ENCODE measurements around the gene PARP3. TPM values are rescaled to one million over a fixed set of nuclear protein-coding genes. Genes with fewer than 3 reads are reported as not detected.

The PARP3 gene
- total RNA-seq, result 12.3 and 15.5 TPM in 2 replicates

GRCh38 chr3:51941798-51942602 lies at the start of gene PARP3, which contains the start of gene RRP9:
PARP3 (plus strand) TSS chr3:51942363; CDS start chr3:51943356, 993 bp downstream.
RRP9 (minus strand) TSS chr3:51941904; CDS start chr3:51941867, 37 bp downstream.

GRCh38 chr3:51955175-51955892 lies 13.2 kb downstream of the PARP3 start, which contains the start of gene GPR62:
GPR62 (plus strand) TSS chr3:51955381; CDS start chr3:51955653, 272 bp downstream.

DNA sequence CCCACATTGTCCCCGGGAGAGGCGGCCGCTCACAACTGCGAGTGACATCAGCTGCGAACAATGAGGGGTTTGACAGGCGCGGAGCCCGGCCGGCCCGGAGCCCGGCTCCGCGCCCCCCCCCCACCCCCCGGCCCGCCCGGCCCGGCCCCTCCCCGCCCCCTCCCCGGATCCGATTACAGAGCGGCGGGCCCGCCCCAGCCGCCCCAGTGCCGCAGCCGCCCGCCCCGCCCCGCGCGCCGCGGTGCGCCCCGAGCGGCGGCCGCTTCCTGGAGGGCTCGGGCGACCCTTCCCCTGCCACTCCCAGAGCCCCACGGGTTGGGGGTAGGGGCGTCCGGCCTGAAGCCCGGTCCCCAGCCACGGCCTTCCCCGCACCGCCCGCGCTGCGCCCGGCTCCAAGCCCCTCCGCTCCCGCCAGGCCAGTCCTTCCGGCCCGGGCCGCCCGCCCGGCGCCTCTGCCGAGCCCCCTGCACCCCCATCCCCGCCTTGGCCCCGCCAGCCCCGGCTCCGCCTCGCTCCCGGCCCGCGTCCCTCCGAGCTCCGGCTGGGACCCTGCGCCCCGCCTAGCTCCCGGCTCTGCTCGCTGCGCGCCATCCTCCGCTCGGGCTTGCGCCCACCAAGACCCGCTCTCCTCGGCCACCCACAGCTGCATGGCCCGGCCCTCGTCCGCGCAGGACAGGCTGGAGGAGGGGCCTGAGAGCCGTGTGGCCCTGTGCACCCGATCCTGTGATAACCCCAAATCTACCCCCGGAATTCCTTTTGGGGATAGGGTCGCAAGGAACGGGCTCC lies 25.4 kb downstream of the PARP3 start, which contains the start of gene PCBP4:
TSS of gene PCBP4 (minus strand) at position 71 of the 786 bp plus-strand sequence. CDS start 6,214 bp downstream, outside the sequence.

GRCh38 chr3:51974963-51975851 lies 33.0 kb downstream of the PARP3 start, which contains the start of gene ABHD14A:
ABHD14A (plus strand) TSS chr3:51975064; CDS start chr3:51975136, 72 bp downstream.

GRCh38 chr3:51982838-51983577 lies 40.8 kb downstream of the PARP3 start, which contains the start of gene ACY1:
ACY1 (plus strand) TSS chr3:51983535; CDS start chr3:51984065, 530 bp downstream.

DNA sequence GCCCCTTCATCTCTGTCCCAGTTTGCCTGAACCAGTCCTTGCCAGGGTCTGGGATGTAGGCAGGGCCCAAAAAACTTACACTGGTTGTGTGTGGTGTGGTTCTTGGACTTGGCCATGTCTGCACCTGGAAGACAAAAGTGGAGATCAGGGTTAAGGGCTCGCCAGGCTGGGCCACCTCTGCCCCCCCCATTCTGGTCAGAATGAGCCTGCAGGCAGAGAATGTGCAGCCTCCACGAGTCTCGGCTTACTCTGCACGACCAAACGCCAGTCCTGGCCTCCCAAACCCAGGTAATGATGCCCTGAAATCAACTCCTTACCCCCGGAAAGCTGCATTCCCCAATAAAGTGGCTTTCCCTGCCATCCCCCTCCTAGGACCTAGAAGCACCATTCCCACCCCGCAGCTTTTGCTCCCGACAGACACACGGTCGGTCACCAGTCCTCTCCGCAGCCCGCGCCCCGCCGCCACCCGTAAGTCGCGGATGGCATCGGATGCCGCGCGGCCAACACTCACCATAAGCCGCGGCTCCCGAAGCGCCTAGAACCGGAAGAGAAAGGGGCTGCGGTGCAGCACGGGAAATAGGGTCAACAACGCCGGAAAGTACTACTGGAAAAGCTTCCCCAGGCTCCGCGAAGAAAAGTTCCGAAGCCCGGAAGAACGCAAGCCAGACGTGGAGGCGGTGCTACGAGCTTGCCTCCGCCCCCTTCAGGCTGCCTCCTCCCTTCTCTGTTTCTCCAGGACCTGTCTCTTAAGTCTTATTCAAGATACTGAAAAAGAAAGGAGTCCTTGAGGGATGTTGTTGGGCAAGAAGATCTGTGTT lies 53.4 kb downstream of the PARP3 start, which contains the start of gene RPL29:
TSS of gene RPL29 (minus strand) at position 550 of the 818 bp plus-strand sequence. CDS start at position 116, 434 bp downstream.

Other genes with a start within 250 kb of the PARP3 start
- 0.06 TPM in 1 of 2 replicates, not detected in the other for gene GRM2, start 235.3 kb upstream of the PARP3 start, total RNA-seq
- not detected in 2 replicates for gene IQCF6, start 163.1 kb upstream of the PARP3 start, total RNA-seq
- not detected in 2 replicates for gene IQCF2, start 80.7 kb upstream of the PARP3 start, total RNA-seq
- gene IQCF5, start 66.8 kb upstream of the PARP3 start, total RNA-seq, result not detected in 2 replicates
- not detected in 2 replicates for gene IQCF1, start 39.0 kb upstream of the PARP3 start, total RNA-seq
- gene RRP9, start 459 bp upstream of the PARP3 start, total RNA-seq, result 18.8 and 26.5 TPM in 2 replicates
- not detected in 2 replicates for gene GPR62, start 13.0 kb downstream of the PARP3 start, total RNA-seq
- gene PCBP4, start 25.1 kb downstream of the PARP3 start, total RNA-seq, result 20.2 and 45.4 TPM in 2 replicates
- gene ABHD14B, start 31.7 kb downstream of the PARP3 start, total RNA-seq, result 7.9 and 11.0 TPM in 2 replicates
- gene ABHD14A, start 32.7 kb downstream of the PARP3 start, total RNA-seq, result 4.3 and 4.4 TPM in 2 replicates
- 13.0 and 15.2 TPM in 2 replicates for gene ACY1, start 41.2 kb downstream of the PARP3 start, total RNA-seq
- 529 and 935 TPM in 2 replicates for gene RPL29, start 53.5 kb downstream of the PARP3 start, total RNA-seq
- 7.0 TPM in 2 replicates for gene DUSP7, start 114.2 kb downstream of the PARP3 start, total RNA-seq
- 10.5 and 11.4 TPM in 2 replicates for gene POC1A, start 212.1 kb downstream of the PARP3 start, total RNA-seq